Neural crest cell (in vitro differentiated cells): ENCODE results near the gene DOCK11. TPM values are rescaled to one million over a fixed set of nuclear protein-coding genes. Genes with fewer than 3 reads are reported as not detected.

Experiments used
- DNase-seq: peaks from one replicate; pipeline ENCODE4 v3.0.0; 2021; ENCODE audit warnings: low read depth, mixed read lengths, low spot score
- H3K27ac Mint-ChIP-seq: one replicate; pipeline ENCODE4 v1.8.0; 2021; ENCODE audit warnings: mild to moderate bottlenecking, mixed read lengths; ENCODE audit not compliant: unreplicated experiment
- H3K27me3 Mint-ChIP-seq: 2 replicates; pipeline ENCODE4 v1.8.0; 2021; ENCODE audit warnings: low read depth, mild to moderate bottlenecking, mixed read lengths
- H3K36me3 Mint-ChIP-seq: 2 replicates; pipeline ENCODE4 v1.8.0; 2021; ENCODE audit warnings: low read depth, mild to moderate bottlenecking, mixed read lengths
- H3K4me1 Mint-ChIP-seq: 2 replicates; pipeline ENCODE4 v1.8.0; 2021; ENCODE audit warnings: mixed read lengths
- H3K4me3 Mint-ChIP-seq: one replicate; pipeline ENCODE4 v1.8.0; 2021; ENCODE audit warnings: mild to moderate bottlenecking, mixed read lengths
- H3K9me3 Mint-ChIP-seq: 2 replicates; pipeline ENCODE4 v1.8.0; 2021; ENCODE audit warnings: mixed read lengths
- CTCF ChIP-seq: fragments of 200-600 bp; sonication (generic); conservative IDR thresholded peaks from 2 replicates; pipeline ENCODE4 v1.5.0; 2021; ENCODE audit warnings: antibody characterized with exemption, mild to moderate bottlenecking
- total RNA-seq: library from RNA; stranded (reverse); gene quantifications from 2 replicates; pipeline ENCODE4 v1.2.1, GENCODE V29; 2021

Gene DOCK11
- total RNA-seq, 1 donor from 2014 or later: 14.6 TPM

- DNase-seq: no peak
- no peaks in the 10 kb centered on the region for H3K27me3 Mint-ChIP-seq
Observed at GRCh38 chrX:118621081-118621759, 125.6 kb downstream of the DOCK11 start.

GRCh38 chrX:118623062-118623461 is 127.4 kb downstream of the DOCK11 start:
- H3K4me1 Mint-ChIP-seq: no peaks in the 10 kb centered on the region
- no peak for TF ChIP-seq CTCF
- H3K9me3 Mint-ChIP-seq: no peaks in the 10 kb centered on the region
- H3K27me3 Mint-ChIP-seq: no peaks in the 10 kb centered on the region
- peaks cover 2% of the 10 kb centered on the region for H3K36me3 Mint-ChIP-seq
- DNase-seq: no peak
- no peak overlapping the region for H3K27ac Mint-ChIP-seq
- no peak overlapping the region for H3K4me3 Mint-ChIP-seq

More at GRCh38 chrX:118621081-118621759, 125.6 kb downstream of the DOCK11 start:
- Mint-ChIP-seq H3K4me3 (no peak overlapping the region), H3K9me3 (no peaks in the 10 kb centered on the region), H3K27ac (no peak overlapping the region), H3K4me1 (no peaks in the 10 kb centered on the region), H3K36me3 (peaks cover 4% of the 10 kb centered on the region)
- no peak for TF ChIP-seq CTCF

GRCh38 chrX:118626346-118626745 is 130.7 kb downstream of the DOCK11 start:
- TF ChIP-seq CTCF: no peak
- DNase-seq: no peak
- Mint-ChIP-seq H3K36me3 (peaks cover 2% of the 10 kb centered on the region), H3K27me3 (no peaks in the 10 kb centered on the region), H3K27ac (no peak overlapping the region), H3K4me1 (no peaks in the 10 kb centered on the region), H3K9me3 (no peaks in the 10 kb centered on the region), H3K4me3 (no peak overlapping the region)

GRCh38 chrX:118627084-118627758 is 131.6 kb downstream of the DOCK11 start:
- peak; percentile 55 for TF ChIP-seq CTCF
- Mint-ChIP-seq H3K27ac (no peak overlapping the region), H3K4me3 (no peak overlapping the region), H3K9me3 (no peaks in the 10 kb centered on the region), H3K4me1 (no peaks in the 10 kb centered on the region), H3K36me3 (peaks cover 6% of the 10 kb centered on the region), H3K27me3 (no peaks in the 10 kb centered on the region)
- DNase-seq: no peak

GRCh38 chrX:118630848-118631247 is 135.2 kb downstream of the DOCK11 start:
- no peak for TF ChIP-seq CTCF
- Mint-ChIP-seq H3K4me3 (no peak overlapping the region), H3K27ac (no peak overlapping the region), H3K9me3 (peaks cover 3% of the 10 kb centered on the region), H3K4me1 (no peaks in the 10 kb centered on the region), H3K36me3 (peaks cover 19% of the 10 kb centered on the region), H3K27me3 (no peaks in the 10 kb centered on the region)
- no peak for DNase-seq
